Medulla oblongata (tissue), 1 donor: ENCODE data around the gene NCOR2.
A peak's percentile ranks its signal among the peaks of the same experiment; 100 is the strongest.

Experiments
- DNase-seq: peaks from one replicate; pipeline ENCODE4 v3.0.0-alpha.2; 2015; ENCODE audit errors: extremely low spot score

NCOR2 gene

DNA sequence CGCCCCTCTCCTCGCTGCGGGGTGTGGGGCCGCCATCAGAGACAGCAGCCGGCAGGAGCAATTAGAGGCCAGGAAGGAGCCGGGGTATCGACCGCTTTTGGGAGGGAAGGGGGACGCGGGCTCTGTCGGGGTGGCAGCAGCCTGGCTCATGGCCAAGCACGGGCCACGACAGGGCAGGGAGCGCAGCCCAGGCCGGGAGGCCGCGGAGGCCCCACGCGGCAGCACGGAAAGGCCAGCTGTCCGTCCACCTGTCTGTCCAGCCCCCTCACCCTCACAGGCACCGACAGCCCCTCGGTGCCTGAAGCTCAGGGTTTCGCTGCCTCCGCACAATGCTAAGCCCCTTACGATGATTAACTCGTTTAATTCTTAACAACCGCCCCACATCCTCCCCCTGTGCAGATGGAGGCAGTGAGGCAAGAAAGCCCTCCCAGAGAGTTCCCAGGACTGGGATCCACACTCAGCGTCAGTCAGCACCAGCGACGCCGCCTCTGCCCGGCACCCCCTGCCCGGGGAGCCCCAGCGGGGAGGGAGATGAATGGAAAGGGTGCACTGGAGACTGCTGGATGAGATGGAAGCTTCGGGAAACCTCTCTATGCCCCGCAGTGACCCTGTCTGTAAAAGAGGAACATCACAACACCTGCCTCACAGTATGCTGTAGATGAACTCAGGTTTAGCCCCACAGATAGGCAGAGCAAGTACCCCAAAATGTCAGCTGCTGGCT, 23.7 kb downstream of the NCOR2 start:
- DNase-seq: no peak

DNA sequence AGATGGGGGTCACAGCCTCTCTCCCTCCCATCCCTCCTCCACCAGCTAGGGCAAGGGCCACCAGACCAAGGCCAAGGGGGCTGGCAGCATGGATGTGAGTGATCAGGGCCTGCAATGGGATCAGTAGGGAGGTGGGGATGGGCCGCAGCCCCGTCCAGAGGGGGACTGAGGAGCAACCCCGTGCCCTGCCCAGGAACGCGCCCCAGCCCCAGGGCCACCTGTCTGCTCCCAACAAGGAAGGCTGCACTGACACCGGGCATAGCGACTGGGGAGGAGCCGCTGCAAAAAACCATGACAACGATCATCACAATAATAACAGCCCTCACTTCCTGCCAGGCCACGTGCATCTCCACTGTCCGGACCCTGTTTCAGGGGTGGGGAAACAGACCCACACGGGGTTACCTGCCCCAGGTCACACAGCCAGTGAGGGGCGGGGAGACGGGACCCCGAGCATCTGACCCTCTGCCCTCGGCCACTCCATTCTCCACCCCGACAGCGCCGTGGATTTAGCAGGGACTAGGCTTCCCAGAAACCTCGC, 24.3 kb downstream of the NCOR2 start:
- DNase-seq: no peak

DNA sequence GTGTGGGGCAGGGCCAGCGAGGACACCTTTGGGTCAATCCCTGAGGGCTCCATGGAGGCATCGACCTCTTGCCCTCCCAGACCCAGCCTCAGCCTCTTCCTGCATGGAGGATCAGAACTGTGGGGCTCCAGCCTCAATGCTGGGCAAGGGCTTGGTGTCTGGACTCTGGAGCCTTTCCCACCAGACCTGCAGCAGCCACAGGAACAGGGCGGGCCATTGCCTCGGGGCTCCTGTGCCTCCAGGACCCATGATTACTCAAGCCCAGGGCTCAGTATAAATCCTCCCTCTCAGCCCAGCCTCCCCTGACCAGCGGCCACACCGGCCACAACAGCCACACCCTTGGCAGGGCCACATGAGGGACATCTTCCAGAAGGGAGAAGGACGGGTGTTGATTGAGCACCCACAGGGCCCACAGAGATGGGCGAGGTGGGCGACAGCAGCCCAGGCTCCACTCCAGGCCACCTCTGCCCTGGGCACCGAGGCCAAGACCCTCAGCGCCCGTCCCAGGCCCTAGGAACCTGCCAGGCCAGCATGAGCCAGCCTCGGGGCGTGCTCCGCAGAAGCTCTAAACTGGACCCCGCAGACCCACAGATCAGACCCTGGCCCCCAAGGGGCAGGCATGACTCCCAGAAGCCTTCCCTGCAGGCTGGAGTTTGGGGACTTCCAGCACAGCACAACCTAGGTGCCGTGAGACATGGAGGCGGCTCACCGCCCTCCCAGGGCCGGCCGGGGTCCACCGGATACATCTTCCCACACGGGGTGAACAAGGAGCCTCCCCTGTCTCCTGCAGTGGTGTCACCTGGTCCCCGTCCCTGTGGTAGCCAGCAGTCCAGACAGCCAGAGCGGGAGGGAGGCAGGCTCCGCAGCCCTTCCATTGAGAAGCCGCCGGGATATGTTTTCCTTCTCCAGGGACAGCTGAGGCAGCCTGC, 25.1 kb downstream of the NCOR2 start:
- no peak for DNase-seq

DNA sequence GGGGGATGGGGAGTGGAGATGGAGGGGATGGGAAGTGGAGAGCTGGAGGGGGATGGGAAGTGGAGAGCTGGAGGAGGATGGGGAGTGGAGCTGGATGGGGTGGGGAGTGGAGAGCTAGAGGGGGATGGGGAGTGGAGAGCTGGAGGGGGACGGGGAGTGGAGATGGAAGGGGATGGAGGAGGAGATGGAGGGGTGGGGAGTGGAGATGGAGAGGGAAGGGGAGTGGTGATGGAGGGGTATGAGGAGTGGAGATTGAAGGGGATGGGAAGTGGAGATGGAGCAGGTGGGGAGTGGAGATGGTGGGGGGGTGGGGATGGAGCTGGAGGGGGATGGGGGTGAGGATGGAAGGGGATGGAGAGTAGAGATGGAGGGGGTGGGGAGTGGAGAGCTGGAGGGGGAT, 26.1 kb downstream of the NCOR2 start:
- no peak for DNase-seq

DNA sequence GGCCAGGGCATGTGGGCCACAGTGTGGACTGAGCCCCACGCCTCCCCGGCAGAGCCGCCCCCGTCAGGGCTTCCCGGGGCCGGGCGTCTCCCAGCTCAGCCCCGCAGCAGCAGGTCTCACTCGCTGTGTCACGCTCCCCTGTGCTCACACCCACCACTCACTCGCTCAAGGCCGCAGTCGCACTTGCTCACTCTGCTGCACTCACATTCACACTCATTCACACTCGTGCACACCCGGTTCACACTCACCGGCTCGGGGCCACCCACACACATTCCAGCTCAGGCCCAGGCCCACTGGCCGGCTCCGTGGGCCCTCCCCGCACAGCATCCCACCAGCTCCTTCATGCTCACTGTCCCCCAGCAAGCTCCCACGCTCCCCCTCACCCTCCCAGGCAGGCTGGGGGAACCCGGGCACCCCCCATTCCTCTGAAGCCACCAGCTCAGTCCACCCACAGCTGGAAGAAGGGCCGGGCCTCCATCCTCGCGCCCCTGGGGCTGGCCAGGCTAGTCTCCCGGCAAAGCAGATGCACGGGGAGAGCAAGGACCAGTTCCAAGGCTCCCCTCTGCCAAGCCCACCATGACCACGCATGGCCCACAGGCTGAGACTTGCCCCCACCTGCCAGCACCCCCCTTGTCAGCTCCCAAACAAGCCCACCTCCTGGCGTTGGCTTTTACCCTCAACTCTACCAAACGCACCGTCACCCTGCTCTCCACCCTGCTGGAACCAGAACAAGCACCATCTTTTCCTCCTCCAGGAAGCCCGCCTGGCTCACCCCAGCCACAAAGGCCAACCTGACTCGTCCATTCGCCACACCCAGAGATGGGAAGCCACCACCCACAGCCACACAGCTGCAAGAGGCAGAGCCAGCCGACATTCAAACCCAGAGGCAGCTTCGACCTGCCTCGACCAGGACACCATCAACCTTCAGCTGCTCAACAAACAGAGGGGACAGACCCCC, 28.0 kb downstream of the NCOR2 start:
- no peak for DNase-seq

DNA sequence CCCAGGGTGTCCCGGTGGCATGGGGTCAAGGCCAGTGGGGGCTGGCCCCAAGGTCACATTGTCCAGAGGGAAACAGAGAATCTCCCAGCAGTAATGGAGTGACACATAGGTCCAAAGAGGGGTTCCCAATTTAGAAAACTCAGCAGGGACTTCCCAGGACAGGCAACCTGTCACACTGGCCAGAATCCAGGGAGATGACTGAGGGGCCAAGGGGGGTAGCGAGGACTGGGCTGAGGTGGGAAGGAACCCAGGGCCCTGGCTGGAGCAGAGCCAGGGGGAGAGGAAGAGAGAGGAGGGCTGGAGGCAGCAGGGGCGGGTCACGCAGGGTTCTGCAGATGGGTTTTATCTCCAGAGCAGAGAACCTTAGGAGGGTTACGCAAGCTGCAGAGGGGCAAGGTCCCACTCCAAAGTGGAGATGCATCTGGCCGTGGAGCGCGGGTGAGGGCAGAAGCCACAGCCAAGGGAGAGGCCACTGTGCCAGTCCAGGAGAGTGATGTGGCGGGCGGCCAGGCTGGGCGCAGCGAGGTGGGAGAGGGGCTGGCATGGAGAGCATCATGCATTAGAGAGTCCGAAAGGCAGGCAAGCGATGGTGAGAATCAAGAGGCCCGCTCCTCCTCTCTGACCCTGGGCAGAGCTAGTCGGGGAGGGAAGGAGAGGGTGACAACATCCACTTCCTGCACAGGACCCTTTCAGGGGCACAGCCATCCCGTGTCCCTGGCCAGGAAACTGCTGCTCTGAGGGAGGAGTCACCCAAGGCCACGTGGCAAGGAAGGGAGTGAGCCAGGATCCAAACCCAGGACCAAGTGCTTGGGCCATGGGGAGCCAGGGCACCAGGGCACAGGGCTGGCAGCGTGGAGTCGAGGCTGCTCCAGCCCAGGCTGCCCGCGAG, 29.0 kb downstream of the NCOR2 start:
- no peak for DNase-seq

DNA sequence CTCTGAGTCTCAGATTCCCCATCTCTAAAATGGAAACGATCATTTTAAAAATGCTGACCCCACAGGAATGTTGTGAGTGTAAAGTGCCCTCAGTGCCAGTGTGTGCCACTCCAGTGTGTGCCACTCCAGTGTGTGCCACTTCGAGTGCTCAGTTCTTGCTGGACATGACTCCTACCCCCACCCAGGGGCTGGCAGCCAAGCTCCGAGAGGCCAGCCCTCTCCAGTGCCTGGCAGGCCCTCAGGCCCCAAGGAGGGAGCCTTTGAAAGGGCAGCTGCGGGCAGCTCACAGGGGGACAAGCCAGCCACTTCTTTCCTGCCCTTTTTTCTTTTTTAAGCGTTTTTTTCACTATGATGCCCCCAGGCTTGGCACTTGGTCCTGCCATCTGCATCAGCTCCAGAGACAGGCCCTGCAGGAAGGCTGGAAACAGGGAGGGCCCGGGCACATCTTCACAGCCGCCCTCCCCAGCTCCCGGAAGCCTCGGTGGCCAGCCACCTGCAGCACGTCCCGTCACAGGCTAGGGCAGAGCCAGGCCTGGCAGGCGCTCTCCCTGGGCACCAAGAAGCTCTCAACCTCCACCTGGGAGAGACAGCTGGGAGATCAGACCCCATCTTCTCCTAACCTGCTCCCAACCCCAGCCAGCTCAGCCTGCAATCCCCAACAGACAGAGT, 29.8 kb downstream of the NCOR2 start:
- peak; percentile 84 for DNase-seq

DNA sequence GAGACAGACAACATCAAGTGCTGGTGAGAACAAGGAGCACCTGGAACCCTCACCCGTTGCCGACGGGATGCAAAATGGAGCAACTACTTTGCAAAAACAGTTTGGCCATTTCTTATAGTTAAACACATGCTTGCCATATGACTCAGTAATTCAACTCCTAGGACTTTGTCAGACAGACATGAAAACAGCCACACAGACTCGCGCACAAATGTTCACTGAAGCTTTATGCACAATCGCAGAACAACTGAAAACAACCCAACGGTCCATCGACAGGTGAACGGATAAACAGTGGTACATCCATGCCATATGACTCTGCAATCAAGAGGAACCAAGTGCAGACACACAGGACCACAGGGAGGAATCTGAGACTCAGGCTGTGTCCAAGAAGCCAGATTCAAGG, 30.8 kb downstream of the NCOR2 start:
- no peak for DNase-seq

DNA sequence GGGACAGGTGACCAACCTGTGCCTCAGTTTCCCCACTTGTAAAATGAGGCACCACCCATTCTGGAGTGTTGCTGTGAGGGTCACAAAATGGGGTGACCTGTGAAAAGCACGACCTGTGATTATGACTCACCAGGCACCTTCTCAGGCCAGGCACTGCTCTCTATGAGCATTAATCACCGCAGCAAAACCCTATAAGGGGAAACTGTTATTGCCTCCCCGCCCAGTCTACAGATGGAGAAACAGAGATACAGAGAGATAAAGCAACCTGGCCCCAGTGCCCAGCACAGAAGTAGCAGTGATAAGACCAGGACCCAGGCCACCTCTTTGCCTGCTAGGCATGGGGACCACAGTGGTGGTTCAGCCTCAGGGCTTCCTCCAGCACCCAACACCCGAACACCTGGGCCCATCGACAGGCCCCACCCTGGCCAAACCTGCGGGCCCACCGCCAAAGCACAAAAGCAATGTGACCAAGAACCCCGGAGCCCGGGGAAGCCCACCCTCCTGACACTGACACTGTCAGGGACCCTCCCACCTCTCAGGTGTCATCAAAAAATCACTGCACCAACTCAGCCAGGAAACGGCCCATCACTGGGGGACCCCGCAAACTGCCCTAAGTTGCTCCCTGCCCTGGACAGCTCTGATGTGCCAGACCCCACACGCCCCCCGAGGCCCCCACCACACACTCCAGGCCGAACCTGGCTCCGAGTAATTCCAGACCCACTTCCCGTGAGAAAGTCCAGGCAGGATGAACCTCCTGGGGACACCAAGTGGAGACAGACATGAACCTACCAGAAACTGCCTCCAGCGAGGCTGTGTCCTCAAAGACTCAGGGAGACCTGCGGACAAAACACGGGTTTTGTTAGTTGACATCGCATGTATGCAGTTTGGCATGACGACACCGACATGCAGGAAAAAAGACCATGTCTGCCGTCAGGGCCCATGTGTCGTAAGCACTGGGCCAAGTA, 32.4 kb downstream of the NCOR2 start:
- no peak for DNase-seq

DNA sequence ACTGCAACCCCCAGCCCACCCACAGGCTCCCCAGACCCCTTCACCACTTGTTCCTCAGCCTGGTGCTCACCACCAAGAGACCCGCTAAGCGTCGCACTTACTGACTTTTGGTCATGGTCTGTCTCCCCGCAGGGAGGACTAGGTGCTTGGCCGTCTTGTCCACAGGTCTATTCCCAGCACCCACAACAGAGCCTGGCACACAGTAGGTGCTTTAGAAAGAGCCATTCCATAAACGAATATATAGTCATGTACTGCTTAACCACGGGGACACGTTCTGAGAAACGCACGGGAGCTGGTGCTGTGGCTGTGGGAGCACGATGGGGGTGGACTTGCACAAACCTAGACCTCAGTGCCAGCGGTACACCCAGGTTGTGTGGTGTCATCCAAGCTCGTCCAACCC, 34.0 kb downstream of the NCOR2 start:
- DNase-seq: no peak

DNA sequence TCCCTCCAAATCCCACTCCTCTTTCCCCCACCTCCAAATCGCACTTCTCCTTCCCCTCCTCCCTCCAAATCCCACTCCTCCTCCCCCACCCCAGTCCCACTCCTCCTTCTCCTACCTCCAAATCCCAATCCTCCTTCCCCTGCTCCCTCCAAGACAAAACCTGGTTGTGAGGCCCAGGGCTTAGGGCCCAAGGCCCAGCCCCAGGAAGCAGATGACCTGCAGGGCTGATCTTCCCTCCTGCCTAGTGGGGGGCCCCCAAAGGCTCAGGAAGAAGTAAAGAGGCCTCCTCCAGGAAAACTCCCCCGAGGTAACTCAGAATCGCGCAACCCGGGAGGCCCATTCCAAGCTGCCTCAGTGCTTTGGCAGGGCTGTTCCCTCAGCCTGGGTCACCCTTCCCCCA, 34.4 kb downstream of the NCOR2 start:
- no peak for DNase-seq

DNA sequence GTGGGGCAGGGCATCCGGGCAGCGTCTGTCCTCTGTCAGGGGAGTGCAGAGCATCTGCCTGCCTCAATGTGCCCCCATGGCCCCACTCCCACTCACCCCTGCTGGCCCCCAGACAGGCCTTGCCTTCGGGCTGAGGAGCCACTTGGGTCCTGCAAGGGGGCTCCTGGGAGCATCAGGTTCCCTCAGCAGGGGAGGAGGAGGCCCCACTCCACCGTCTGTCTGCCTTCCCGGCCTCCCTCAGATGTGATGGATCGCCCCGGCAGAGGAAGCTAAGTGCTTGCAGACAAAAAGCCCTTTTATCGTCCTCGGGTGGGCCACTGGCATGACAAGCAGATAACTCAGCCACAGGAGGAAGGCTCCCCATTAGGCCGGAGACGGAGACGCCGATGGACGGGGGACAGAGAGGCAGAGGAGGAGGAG, 35.1 kb downstream of the NCOR2 start:
- peak; percentile 62 for DNase-seq

DNA sequence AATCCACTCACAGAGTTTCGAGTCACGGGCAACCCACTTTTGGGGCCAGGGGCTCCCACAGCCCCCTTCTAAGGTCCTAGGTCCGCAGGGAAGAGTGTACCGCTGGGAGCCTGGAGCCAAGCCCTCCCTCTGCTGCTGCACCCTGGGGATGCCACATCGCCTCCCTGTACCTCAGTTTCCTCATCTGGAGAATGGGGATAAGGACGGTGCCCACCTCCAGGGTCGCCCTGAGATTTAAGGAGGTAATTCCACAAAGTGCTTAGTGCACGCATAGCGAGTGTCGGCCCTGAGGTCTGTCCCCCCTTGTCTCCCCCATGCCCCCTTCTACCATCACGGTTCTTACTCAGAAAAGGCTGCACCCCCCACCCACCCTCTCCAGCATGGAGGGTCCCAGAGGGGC, 35.5 kb downstream of the NCOR2 start:
- DNase-seq: no peak

DNA sequence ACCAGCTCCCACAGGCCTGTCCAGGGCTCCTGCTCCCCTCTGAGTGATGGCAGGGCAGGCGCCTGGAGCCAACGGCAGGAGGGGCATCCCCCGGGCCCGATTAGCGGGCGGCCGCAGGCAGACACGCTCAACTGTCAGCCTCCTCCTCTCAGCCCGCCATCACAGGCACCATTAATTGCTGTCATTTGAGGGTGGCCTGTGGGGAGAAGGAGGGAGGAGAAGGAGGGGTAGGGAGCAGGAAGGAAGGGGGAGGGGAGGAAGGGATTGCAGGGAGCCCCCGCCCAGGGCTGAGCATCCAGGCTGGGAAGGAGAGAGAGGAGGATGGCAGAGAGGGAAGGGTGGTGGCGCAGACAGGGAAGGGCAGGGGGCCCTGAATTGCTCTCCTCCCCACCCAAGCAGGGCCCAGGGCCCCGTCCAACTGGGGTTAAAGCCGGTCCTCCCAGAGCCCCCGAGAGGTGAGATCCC, 36.1 kb downstream of the NCOR2 start:
- no peak for DNase-seq

DNA sequence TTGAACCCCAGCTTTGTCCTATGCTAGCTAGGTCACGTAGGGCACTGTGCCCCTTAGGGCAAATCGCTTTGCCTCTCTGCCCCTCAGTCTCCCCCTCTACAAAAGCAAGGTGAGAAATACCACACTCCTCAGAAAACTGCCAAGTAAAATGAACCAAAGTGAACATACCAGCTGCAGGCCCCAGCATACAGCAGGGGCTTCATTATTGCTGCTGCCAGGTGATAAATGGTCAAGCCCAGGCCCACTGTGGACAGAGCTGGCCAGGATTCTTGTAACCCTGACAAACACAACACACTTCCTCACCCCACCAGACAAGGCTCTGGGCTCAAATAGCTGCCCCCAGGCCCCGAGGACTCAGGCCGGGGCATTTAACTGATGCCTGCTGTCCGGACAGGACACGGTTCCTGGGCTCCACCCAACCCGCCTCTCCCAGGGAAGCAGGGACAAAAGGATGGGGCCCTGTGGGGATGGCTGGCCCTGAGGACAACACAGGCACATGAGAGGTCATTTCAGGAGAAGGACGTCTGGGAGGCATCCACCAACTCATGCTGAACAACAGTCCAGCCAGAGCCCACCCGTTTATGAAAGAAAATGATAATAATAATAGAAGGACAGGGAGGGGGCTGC, 36.7 kb downstream of the NCOR2 start:
- DNase-seq: no peak

DNA sequence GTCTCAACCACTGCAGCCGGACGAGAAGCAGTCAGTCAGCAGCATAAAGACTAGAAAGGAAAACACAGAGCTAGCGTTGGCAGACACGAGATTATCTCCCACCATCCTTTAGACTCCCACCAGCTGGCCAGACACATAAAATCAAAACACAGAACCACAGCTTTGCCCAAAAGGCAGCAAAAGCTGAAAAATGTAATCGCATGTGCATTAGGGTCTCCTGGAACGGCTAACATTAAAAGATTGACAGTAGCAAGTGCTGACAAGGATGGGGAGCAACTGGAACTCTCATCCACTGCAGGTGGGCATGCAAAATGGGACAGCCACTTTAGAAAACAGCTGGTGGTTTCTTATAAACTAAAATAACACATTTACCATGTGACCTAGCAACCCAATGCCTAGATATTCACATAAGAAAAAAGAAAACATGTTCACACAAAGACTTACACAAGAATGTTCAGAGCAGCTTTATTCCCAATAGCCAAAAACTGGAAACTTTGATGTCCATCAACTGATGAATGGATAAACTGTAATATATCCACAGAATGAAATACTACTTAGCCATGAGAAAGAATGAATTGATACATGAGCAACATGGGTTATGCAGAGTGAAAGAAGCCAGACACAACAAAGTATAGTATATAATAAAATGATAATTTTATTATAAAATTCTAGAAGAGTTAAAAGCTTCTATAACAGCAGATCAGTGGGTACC, 37.7 kb downstream of the NCOR2 start:
- DNase-seq: no peak

DNA sequence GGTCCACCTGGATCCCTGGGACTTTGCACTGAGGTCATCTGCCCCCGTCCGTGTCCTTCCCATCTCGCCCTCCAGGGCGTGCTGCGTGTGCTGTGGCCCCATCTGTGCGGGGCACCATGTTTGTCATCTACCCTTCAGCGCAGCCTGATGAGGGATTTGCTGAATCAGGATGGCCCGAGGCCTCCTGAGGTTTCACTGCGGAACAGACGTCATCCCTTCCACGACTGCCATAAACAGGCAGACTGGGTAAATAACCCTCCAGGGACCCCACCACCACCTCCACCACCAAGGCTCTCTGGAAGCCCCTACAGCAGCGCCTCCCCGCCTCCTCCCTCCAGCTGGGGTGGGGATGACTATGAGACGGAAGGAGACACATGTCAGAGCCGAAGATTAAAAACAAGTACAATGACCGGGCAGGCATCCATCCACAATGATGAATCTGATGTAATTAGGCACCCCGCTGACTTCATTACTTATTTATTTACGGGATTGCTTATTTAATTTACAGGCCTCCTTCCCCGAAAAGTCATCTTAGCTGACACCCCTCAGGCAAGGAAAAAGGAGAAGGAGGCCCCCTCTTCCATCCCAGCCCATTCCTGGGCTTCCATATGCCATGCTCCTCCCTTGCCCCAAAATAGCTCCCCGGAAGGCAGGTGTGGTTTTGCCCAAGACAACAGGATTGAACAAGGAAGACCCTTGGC, 39.4 kb downstream of the NCOR2 start:
- no peak for DNase-seq
